Posterior cingulate gyrus (tissue), 11 donors: ENCODE data around the gene ENOPH1.

Source experiments
- DNase-seq, 10 donors: peaks; one replicate each; pipeline versions ENCODE4 v3.0.0 to v3.0.0-alpha.2; 2020 to 2021; ENCODE audit warnings: mixed read lengths in 3 of 10
- intact Hi-C: fragments of 100-400 bp; cut with DNase I; formaldehyde crosslinking; loops from one replicate; pipeline ENCODE4 v1.15.1; 2023

ENOPH1 gene

DNA sequence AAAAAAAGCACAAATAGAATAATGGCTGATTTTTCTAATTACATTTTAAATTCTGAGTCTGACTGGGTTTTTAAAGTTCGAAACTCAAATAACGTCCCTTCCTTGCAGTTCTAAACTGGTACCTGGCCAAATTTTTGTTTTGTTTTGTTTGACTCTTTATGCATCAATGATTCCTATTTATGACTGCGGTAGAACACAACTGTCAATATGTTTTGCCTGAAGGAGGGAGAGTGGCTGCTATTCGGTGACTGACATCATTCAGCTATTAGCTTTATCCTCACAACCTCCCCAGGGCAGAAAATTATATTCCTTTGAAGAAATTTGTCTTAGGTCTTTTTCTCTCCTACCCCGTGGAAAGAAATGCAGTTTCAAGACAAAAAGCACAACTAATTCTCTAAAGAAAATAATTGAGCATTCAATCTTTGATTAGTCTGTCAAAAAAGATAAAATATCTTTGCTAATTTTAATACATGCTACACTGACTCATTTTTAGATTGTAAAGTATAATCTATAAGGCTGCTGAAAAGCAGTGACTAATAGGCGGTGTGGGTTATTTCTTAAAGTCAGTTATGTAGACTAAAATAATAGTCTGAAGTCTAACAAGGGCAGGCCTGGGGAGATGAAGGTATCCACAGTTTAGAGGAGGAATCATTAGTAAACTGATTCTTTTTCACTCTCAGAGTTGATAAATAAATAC, 69.5 kb downstream of the ENOPH1 start:
- no peak for DNase-seq
- intact Hi-C loops: loop anchor here (10.0 kb wide), 1 partner anchor 55 kb away; no protein-coding TSS in a partner anchor

DNA sequence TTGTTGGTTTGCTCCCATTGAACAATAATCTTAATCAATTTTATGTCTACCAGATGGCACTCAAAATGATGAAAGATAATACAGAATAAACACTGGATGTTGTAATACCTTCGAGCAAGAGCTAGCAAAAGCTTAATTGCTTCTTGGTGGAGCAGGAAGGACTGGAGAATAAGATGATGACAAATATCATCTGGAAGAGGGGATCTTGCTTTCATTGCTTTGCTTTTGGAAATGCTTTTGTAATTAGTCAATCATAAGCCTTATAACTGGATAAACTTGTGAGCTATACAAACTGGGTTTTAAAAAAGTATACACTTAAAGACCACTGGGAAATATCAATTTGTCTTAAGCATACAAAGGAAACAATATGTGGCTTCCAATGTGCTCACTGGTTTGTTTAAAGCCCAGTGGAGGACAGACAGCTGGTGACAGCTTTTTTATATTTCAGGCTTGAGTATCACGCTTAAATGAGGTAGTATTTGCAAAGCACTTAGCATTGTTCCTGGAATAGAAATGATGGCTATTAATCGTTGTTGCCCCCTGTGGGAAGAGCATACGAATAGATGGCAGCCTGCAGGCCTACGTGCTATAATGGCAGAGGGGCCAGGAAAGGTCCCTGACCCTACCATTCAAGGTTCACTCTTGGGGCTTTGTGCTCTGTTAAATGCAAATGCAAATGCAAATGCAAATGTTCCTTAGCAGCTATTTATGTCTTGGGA, 70.2 kb downstream of the ENOPH1 start:
- intact Hi-C loops: no loop called here
- no peak for DNase-seq

DNA sequence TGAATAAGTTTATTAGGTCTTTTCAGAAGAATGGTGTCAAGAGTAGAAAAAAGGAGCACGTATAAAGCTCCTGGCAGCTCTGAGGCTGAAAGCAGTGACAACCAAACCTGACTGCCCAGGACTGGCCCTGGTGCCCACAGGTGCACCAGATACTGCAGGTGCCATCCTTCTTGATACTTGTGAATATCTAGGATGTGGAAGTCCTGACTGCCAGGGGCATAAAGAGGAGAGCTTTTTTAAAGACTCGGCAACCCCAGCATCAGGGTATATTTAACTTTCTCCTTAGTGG, 70.7 kb downstream of the ENOPH1 start:
- DNase-seq: no peak
- intact Hi-C loops: no loop called here

DNA sequence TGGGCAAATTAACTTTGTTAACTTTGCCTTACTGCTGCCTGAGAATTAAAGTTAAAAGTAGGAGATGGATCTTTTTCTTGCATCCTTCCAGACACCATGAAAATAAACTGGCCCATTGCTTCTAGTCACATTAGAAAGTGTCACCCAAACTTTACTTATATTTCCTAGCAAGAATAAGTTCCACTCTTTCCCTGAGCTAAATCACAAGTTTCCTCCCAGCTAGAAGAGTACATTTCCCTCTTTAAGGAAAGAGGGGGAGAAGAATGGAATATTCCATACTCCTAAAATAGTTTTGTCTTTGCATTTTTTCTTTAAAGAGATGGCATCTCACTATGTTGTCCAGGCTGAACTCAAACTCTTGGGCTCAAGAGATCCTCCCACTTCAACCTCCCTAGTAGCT, 77.6 kb downstream of the ENOPH1 start:
- DNase-seq: no peak
- intact Hi-C loops: no loop called here

DNA sequence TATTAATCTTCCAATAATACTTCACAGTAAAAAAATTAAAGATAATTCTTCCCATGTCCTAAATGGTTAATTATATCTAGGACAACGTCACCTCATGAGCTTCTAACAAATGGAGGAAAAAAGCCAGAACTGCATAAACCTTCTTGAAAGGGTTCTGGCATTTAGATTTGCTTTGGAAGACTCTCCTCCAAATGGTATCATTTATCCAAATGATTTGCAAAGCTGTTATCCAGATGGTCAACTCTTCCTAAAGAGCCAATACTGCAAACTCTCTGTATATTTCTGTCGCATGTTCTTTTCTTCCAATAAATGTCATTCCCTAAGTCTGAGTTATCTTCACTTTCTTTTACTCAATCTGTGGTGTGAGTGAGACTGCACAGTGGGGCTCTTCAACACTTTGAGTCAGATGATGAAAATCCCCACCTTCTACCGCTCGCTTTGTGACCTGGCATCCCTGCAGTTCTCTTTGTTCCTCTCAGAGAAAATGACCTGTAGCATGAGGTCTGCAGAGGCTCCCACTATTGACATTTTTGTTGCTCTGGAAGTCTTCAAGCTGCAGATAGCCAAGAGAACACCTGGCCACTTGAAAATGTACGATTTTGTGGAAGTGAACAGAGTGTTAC, 78.5 kb downstream of the ENOPH1 start:
- intact Hi-C loops: no loop called here
- no peak for DNase-seq

DNA sequence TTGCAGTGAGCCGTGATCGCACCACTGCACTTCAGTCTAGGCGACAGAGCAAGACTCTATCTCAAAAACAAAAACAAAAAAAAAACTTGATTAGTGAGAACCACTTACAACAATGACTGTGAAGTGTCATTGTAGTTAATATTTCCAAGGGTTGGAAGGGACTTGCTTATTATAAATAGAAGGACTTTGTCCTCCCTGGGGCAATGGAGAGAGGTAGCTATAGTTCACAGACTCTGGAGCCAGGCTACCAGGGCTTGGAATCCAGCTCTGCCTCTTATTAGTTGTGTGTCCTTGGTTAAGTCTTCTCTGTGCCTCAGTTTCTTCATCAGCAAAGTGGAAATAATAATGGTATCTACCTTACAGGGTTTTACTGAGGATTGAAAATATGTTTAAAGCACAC, 79.8 kb downstream of the ENOPH1 start:
- intact Hi-C loops: no loop called here
- DNase-seq: no peak
